ENCODE data around the gene SRPK3.

SRPK3 gene

GRCh38 chrX:153818571-153819383 lies 37.9 kb downstream of the SRPK3 start:
- ChIA-PET CTCF (interaction anchor here (1.6 kb wide), 1 partner anchor 104 kb away, joined by 3 read pairs; no protein-coding TSS in a partner anchor), POLR2A (no interaction called here)
- TF ChIP-seq, protein P1, sequence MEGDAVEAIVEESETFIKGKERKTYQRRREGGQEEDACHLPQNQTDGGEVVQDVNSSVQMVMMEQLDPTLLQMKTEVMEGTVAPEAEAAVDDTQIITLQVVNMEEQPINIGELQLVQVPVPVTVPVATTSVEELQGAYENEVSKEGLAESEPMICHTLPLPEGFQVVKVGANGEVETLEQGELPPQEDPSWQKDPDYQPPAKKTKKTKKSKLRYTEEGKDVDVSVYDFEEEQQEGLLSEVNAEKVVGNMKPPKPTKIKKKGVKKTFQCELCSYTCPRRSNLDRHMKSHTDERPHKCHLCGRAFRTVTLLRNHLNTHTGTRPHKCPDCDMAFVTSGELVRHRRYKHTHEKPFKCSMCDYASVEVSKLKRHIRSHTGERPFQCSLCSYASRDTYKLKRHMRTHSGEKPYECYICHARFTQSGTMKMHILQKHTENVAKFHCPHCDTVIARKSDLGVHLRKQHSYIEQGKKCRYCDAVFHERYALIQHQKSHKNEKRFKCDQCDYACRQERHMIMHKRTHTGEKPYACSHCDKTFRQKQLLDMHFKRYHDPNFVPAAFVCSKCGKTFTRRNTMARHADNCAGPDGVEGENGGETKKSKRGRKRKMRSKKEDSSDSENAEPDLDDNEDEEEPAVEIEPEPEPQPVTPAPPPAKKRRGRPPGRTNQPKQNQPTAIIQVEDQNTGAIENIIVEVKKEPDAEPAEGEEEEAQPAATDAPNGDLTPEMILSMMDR (IDR thresholded peaks at IDR 0.05; ENCODE audit: control extremely low read depth, extremely low read depth, low read depth, missing control alignments): no peak
- no peak for DNase-seq (ENCODE audit: extremely low spot score)

GRCh38 chrX:153819384-153820040 lies 38.7 kb downstream of the SRPK3 start:
- TF ChIP-seq, protein P1 (IDR thresholded peaks at IDR 0.05; ENCODE audit: control extremely low read depth, extremely low read depth, low read depth, missing control alignments): no peak
- no peak for DNase-seq (ENCODE audit: extremely low spot score)
- ChIA-PET CTCF (interaction anchor here (1.6 kb wide), 1 partner anchor 104 kb away, joined by 3 read pairs; no protein-coding TSS in a partner anchor), POLR2A (no interaction called here)

DNA sequence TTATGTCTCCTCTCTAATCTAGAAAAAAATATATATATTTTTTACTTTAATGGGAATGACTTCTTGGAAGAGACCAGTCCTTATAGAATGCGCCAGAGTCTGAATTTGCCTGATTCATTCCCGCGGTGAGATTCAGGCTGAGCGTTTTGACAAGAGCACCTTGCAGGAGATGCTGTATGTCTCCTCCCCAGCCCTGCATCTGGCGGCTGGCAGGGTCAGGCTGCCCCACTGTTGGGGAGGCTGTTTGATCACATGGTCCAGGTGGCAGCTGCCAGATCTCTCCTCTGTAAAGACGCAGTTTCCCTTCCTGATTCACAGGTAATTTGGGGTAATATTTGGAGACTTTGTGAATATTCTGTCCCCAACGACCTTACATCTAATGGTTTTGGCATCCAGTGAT lies 39.8 kb downstream of the SRPK3 start:
- TF ChIP-seq, protein P1 (IDR thresholded peaks at IDR 0.05; ENCODE audit: control extremely low read depth, extremely low read depth, low read depth, missing control alignments): no peak
- CTCF ChIA-PET: no interaction called here
- POLR2A ChIA-PET: no interaction called here
- no peak for DNase-seq (ENCODE audit: extremely low spot score)

- TF ChIP-seq, protein P1 (IDR thresholded peaks at IDR 0.05; ENCODE audit: control extremely low read depth, extremely low read depth, low read depth, missing control alignments): no peak
- ChIA-PET POLR2A (no interaction called here), CTCF (no interaction called here)
- DNase-seq (ENCODE audit: extremely low spot score): no peak
Observed at GRCh38 chrX:153821066-153821465, 40.2 kb downstream of the SRPK3 start.

GRCh38 chrX:153824348-153824747 lies 43.5 kb downstream of the SRPK3 start:
- no peak for DNase-seq (ENCODE audit: extremely low spot score)
- ChIA-PET POLR2A (no interaction called here), CTCF (no interaction called here)
- TF ChIP-seq, protein P1 (IDR thresholded peaks at IDR 0.05; ENCODE audit: control extremely low read depth, extremely low read depth, low read depth, missing control alignments): no peak

DNA sequence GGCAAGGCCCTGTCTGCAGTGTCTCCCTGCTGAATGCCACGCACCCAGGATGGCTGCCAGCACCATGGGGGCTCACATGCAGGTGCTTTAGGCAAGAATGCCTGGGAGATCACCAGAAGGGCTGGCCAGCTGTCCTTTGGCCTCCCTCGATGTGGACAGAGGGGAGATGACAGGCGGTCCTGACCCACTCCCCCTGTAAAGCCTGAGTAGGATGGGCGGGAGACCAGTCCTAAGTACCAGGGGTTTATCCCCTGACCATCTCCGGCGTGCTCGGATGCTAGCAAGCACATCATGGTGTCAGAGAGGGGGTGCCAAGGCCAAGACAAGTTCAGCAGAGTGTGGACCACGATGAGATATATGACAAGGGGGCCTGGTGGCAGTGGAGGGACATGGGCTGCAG lies 44.2 kb downstream of the SRPK3 start:
- no peak for DNase-seq (ENCODE audit: extremely low spot score)
- ChIA-PET POLR2A (no interaction called here), CTCF (no interaction called here)
- TF ChIP-seq, protein P1 (IDR thresholded peaks at IDR 0.05; ENCODE audit: control extremely low read depth, extremely low read depth, low read depth, missing control alignments): no peak
